Naive thymus-derived CD4-positive, alpha-beta T cell (primary cell): ENCODE data around the gene TTC12. TPM values are rescaled to one million over a fixed set of nuclear protein-coding genes. Genes with fewer than 3 reads are reported as not detected.

Experiments used
- ATAC-seq: fragments of 150-1000 bp; cut with Tn5 transposase; 2 replicates; pipeline ENCODE4 v1.10.0; 2021; ENCODE audit warnings: mild to moderate bottlenecking, moderate library complexity
- CTCF ChIA-PET: fragments of 350-600 bp; sonication (Branson Sonifier 250); formaldehyde crosslinking; loops from one replicate; lab custom pipeline; 2021; ENCODE audit warnings: antibody characterized with exemption; lab: Charles Lee
- POLR2A ChIA-PET: fragments of 350-600 bp; sonication (Branson Sonifier 250); formaldehyde crosslinking; loops from one replicate; lab custom pipeline; 2021; ENCODE audit warnings: antibody characterized with exemption, inconsistent platforms; lab: Charles Lee
- DNase-seq, 9 donors: peaks; one replicate each; pipeline versions ENCODE4 v3.0.0 to v3.0.0-alpha.2; 2020 to 2022; ENCODE audit warnings: mixed read lengths in 1 of 9
- H3K27ac ChIP-seq: one replicate; pipeline ENCODE4 v1.7.0; 2013; ENCODE audit warnings: mild to moderate bottlenecking, low read depth, low read length, moderate library complexity
- H3K27me3 ChIP-seq, 2 donors: one replicate each; pipeline ENCODE4 v1.7.0; 2013; ENCODE audit warnings: low read length in 2 of 2, mild to moderate bottlenecking in 2 of 2, moderate library complexity in 2 of 2; ENCODE audit not compliant: control insufficient read depth in 2 of 2, insufficient read depth in 2 of 2
- H3K36me3 ChIP-seq, 3 experiments: 1 replicate in 2 of 3; 2 replicates in 1 of 3; pipeline ENCODE4 v1.7.0; 2013; ENCODE audit warnings: low read length in 3 of 3, mild to moderate bottlenecking in 3 of 3, moderate library complexity in 1 of 3; ENCODE audit not compliant: insufficient read depth in 3 of 3, control insufficient read depth in 2 of 3
- H3K4me1 ChIP-seq, 2 donors: one replicate each; pipeline ENCODE4 v1.7.0; 2013; ENCODE audit warnings: low read length in 2 of 2, mild to moderate bottlenecking in 2 of 2, moderate library complexity in 1 of 2; ENCODE audit not compliant: control insufficient read depth in 2 of 2, insufficient read depth in 2 of 2
- H3K4me3 ChIP-seq: 2 replicates; pipeline ENCODE4 v1.7.0; 2013; ENCODE audit warnings: mild to moderate bottlenecking, low read length
- H3K9me3 ChIP-seq, 3 experiments: 1 replicate in 2 of 3; 2 replicates in 1 of 3; pipeline ENCODE4 v1.7.0; 2013; ENCODE audit warnings: low read length in 3 of 3; ENCODE audit not compliant: control insufficient read depth in 2 of 3
- H3K27ac Mint-ChIP-seq, 9 donors: one replicate each; pipeline ENCODE4 v1.8.0; 2020 to 2022; ENCODE audit warnings: mixed read lengths in 9 of 9, mild to moderate bottlenecking in 8 of 9, moderate library complexity in 5 of 9, inconsistent platforms in 2 of 9
- H3K27me3 Mint-ChIP-seq, 5 donors: one replicate each; pipeline ENCODE4 v1.8.0; 2021 to 2022; ENCODE audit warnings: mixed read lengths in 5 of 5, mild to moderate bottlenecking in 1 of 5
- H3K36me3 Mint-ChIP-seq, 5 donors: one replicate each; pipeline ENCODE4 v1.8.0; 2020 to 2022; ENCODE audit warnings: mixed read lengths in 5 of 5, mild to moderate bottlenecking in 3 of 5, inconsistent platforms in 1 of 5
- H3K4me1 Mint-ChIP-seq, 7 donors: one replicate each; pipeline ENCODE4 v1.8.0; 2020 to 2022; ENCODE audit warnings: mixed read lengths in 7 of 7, mild to moderate bottlenecking in 3 of 7, inconsistent platforms in 1 of 7
- H3K4me3 Mint-ChIP-seq, 10 donors: one replicate each; pipeline ENCODE4 v1.8.0; 2020 to 2022; ENCODE audit warnings: mild to moderate bottlenecking in 10 of 10, mixed read lengths in 10 of 10, moderate library complexity in 6 of 10, inconsistent platforms in 2 of 10
- H3K9me3 Mint-ChIP-seq, 11 donors: one replicate each; pipeline ENCODE4 v1.8.0; 2020 to 2022; ENCODE audit warnings: mixed read lengths in 11 of 11, mild to moderate bottlenecking in 4 of 11, inconsistent platforms in 1 of 11, moderate library complexity in 1 of 11
- intact Hi-C, 2 donors: fragments of 100-400 bp; cut with micrococcal nuclease; formaldehyde crosslinking; loops; one replicate each; pipeline ENCODE4 v1.15.1; 2023
- polyA plus RNA-seq, 2 donors: library from polyadenylated mRNA; unstranded; fragments of 300-500 nt; fragmentation: Illumina TruSeq; gene quantifications; one replicate each; pipeline ENCODE4 v1.2.3, GENCODE V29; 2021
- total RNA-seq, 6 experiments: library from RNA in 5 of 6; stranded (reverse) in 5 of 6; gene quantifications; 1 replicate in 5 of 6; 2 replicates in 1 of 6; pipeline ENCODE4 v1.2.3 and lab custom pipeline; 2021 to 2026

The TTC12 gene
- total and polyA plus RNA-seq, 7 experiments from 2014 or later: 8.2 to 84.5 (median 45.1) TPM

DNA sequence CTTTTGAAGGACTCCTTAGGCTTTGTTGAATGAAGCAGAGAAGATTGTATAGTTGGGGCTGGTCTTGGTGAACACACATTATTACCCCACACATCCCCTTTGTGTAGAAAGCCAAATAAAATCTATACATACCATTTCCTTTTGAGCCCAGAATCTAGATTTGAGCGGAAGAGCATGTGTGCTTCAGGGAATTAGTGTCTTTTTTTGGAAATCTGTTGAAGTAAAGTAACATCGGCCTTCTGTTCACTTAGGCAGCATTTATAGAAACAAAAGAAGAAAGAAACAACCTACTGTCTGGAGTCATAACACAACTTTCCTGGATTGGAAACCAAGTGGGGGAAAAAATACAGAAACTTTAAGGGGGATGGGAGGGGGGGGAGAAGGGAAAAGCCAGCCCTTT is 37.9 kb upstream of the TTC12 start:
- Histone ChIP-seq H3K4me1 (no peaks in the 10 kb centered on the region), H3K36me3 (no peaks in the 10 kb centered on the region), H3K4me3 (no peak overlapping the region), H3K9me3 (no peaks in the 10 kb centered on the region), H3K27me3 (no peaks in the 10 kb centered on the region), H3K27ac (no peak overlapping the region)
- peaks cover 0 to 4% (median 0%) of the 10 kb centered on the region in 5 donors for H3K36me3 Mint-ChIP-seq
- DNase-seq (no peak), ATAC-seq (no peak)
- CTCF ChIA-PET: no interaction called here
- H3K4me3 Mint-ChIP-seq: no peak overlapping the region
- H3K9me3 Mint-ChIP-seq: no peaks in the 10 kb centered on the region
- H3K27ac Mint-ChIP-seq: no peak overlapping the region
- peaks cover 0 to 9% (median 0%) of the 10 kb centered on the region in 7 donors for H3K4me1 Mint-ChIP-seq
- H3K27me3 Mint-ChIP-seq: peaks cover 0 to 2% (median 0%) of the 10 kb centered on the region in 5 donors
- POLR2A ChIA-PET: no interaction called here
- intact Hi-C loops: no loop called here

DNA sequence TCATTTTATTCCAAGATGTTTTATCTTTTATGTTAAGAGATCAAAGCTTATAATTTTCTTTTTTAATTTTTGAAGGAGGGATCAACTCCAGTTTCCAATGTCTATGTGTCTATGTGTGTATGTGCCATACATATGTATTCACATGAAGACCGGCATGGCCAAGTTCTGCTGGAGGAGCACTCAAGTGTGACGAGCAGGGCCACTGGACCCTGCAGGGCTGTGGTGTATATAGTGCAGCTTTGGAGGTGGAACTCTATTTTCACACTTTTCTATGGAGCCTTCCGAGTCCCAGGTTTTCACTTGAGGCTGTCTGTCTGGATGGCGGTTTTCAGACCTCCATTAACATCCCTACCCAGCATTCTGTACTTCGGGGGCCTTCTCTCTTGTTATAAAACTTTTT is 36.5 kb upstream of the TTC12 start:
- Histone ChIP-seq H3K4me3 (no peak overlapping the region), H3K27me3 (no peaks in the 10 kb centered on the region), H3K9me3 (no peaks in the 10 kb centered on the region), H3K36me3 (no peaks in the 10 kb centered on the region), H3K4me1 (no peaks in the 10 kb centered on the region), H3K27ac (no peak overlapping the region)
- ATAC-seq (no peak), DNase-seq (no peak)
- POLR2A ChIA-PET: no interaction called here
- no peak overlapping the region for H3K4me3 Mint-ChIP-seq
- H3K9me3 Mint-ChIP-seq: no peaks in the 10 kb centered on the region
- no peaks in the 10 kb centered on the region for H3K27me3 Mint-ChIP-seq
- H3K27ac Mint-ChIP-seq: no peak overlapping the region
- peaks cover 0 to 9% (median 0%) of the 10 kb centered on the region in 7 donors for H3K4me1 Mint-ChIP-seq
- CTCF ChIA-PET: interaction anchor here (0.7 kb wide), 1 partner anchor 11 kb away, joined by 4 read pairs; no protein-coding TSS in a partner anchor
- intact Hi-C loops: no loop called here
- peaks cover 0 to 4% (median 0%) of the 10 kb centered on the region in 5 donors for H3K36me3 Mint-ChIP-seq

DNA sequence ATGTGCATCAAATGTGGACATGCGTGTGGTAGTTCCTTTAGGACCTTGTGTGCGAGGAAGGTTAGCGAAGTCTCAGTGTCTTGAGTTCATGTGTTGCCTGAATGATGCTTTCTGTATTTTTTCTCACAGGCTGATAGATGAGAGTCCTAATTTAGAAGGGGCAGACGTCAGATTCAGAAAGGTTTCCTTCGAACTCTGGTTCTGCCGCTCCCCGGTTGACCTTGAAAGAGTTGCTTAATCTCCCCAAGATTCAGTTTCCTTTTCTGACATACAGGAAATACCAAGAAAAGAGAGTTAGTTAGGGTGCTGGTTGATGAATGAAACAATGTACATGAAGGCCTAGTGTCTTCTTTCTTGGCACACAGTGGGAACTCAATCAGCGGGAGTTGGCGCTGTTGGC is 35.9 kb upstream of the TTC12 start:
- H3K27me3 ChIP-seq: no peaks in the 10 kb centered on the region
- H3K9me3 ChIP-seq: no peaks in the 10 kb centered on the region
- Mint-ChIP-seq H3K27ac (no peak overlapping the region), H3K36me3 (peaks cover 0 to 4% (median 0%) of the 10 kb centered on the region in 5 donors), H3K4me1 (peaks cover 0 to 9% (median 0%) of the 10 kb centered on the region in 7 donors), H3K9me3 (no peaks in the 10 kb centered on the region), H3K4me3 (no peak overlapping the region), H3K27me3 (no peaks in the 10 kb centered on the region)
- POLR2A ChIA-PET: no interaction called here
- DNase-seq (no peak), ATAC-seq (no peak)
- CTCF ChIA-PET: no interaction called here
- no peak overlapping the region for H3K27ac ChIP-seq
- no peaks in the 10 kb centered on the region for H3K36me3 ChIP-seq
- no peak overlapping the region for H3K4me3 ChIP-seq
- no peaks in the 10 kb centered on the region for H3K4me1 ChIP-seq
- intact Hi-C loops: no loop called here

DNA sequence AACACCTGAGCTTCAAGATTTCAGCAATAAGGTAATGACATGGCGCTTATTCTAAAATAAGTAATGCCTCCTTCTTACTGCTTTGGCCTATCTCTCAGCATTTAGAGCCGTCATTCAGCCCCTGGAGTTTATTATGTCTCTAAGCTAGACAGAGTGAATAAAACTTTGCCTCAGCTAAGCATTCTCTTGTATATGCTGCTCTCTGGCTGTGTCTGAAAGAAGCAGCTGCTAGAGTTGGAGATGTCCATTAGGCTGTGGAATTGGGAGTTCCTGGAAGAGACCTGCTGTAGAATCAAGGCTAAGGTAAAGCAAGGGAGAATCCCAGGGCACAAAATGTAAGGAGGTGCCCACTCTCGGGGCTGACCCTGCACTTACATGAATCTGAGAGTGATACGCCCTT is 35.5 kb upstream of the TTC12 start:
- DNase-seq (no peak), ATAC-seq (no peak)
- CTCF ChIA-PET: no interaction called here
- H3K9me3 Mint-ChIP-seq: no peaks in the 10 kb centered on the region
- H3K27me3 Mint-ChIP-seq: no peaks in the 10 kb centered on the region
- Histone ChIP-seq H3K4me1 (no peaks in the 10 kb centered on the region), H3K36me3 (no peaks in the 10 kb centered on the region), H3K27ac (no peak overlapping the region), H3K4me3 (no peak overlapping the region), H3K27me3 (no peaks in the 10 kb centered on the region), H3K9me3 (no peaks in the 10 kb centered on the region)
- peaks cover 0 to 9% (median 0%) of the 10 kb centered on the region in 7 donors for H3K4me1 Mint-ChIP-seq
- intact Hi-C loops: no loop called here
- H3K4me3 Mint-ChIP-seq: no peak overlapping the region
- H3K36me3 Mint-ChIP-seq: peaks cover 0 to 4% (median 0%) of the 10 kb centered on the region in 5 donors
- no peak overlapping the region for H3K27ac Mint-ChIP-seq
- POLR2A ChIA-PET: no interaction called here

DNA sequence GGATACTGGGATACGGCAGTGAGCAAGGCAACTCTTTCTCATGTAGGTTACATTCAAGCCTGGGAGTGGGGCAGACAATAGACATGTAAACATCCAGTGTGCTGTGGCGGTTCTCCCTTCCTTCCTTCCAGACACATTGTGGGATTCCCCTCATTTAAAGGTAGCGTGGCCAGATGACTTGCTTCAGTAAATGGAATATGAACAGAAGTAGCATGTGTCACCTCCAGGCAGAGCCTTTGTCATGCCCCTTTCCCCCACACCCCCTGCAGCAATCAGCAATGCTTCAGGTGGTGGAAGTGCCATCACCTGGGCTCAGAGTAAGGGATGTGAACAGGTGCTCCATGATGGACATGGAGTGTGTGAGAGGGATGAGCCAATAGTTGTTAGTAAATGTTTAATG is 34.8 kb upstream of the TTC12 start:
- Histone ChIP-seq H3K4me3 (no peak overlapping the region), H3K27me3 (no peaks in the 10 kb centered on the region), H3K36me3 (no peaks in the 10 kb centered on the region), H3K27ac (no peak overlapping the region), H3K4me1 (no peaks in the 10 kb centered on the region), H3K9me3 (no peaks in the 10 kb centered on the region)
- ATAC-seq: no peak
- ChIA-PET POLR2A (no interaction called here), CTCF (no interaction called here)
- Mint-ChIP-seq H3K4me1 (peaks cover 0 to 9% (median 0%) of the 10 kb centered on the region in 7 donors), H3K27me3 (no peaks in the 10 kb centered on the region), H3K27ac (no peak overlapping the region), H3K9me3 (no peaks in the 10 kb centered on the region), H3K4me3 (no peak overlapping the region), H3K36me3 (peaks cover 0 to 4% (median 0%) of the 10 kb centered on the region in 5 donors)
- no peak for DNase-seq
- intact Hi-C loops: no loop called here

DNA sequence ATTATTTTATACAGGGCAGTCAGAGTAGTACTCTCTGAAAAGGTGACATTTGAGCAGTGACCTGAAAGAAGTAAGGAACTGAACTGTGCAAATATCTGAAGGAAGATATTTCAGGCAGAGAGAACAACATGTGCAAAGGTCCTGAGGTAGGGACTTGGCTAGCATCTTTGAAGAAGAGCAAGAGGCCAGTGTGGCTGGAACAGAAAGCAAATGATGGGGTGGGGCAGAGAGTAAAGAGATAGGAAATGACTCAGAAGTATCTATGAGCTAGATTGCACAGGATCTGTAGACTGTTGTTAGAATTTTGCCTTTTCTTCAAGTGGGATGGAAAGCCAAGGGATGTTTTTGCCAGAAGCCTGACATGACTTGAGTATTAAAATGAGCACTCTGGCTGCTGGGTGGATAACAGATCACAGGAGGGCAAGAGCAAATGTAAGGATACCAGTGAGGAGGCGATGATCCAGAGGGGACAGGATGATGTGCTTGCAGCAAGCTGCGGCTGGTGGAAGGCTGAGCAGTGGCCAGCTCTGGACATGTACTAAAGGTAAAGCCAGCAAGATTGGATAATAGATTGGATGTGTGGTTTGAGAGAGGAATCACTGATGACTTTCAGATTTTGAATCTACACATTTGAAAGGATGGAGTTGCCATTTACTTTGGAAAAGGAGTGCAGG is 33.2 kb upstream of the TTC12 start:
- H3K36me3 ChIP-seq: no peaks in the 10 kb centered on the region
- Mint-ChIP-seq H3K4me1 (peaks cover 0 to 9% (median 0%) of the 10 kb centered on the region in 7 donors), H3K27ac (no peak overlapping the region), H3K36me3 (peaks cover 0 to 4% (median 0%) of the 10 kb centered on the region in 5 donors), H3K9me3 (no peaks in the 10 kb centered on the region), H3K4me3 (no peak overlapping the region), H3K27me3 (no peaks in the 10 kb centered on the region)
- no peak for DNase-seq
- no peaks in the 10 kb centered on the region for H3K4me1 ChIP-seq
- intact Hi-C loops: no loop called here
- H3K4me3 ChIP-seq: no peak overlapping the region
- no peak overlapping the region for H3K27ac ChIP-seq
- POLR2A ChIA-PET: no interaction called here
- no peaks in the 10 kb centered on the region for H3K27me3 ChIP-seq
- no peaks in the 10 kb centered on the region for H3K9me3 ChIP-seq
- no peak for ATAC-seq
- CTCF ChIA-PET: interaction anchor here (0.6 to 1.3 kb wide), 2 partner anchors 8 to 772 kb away, joined by 3 to 5 read pairs; no protein-coding TSS in a partner anchor

DNA sequence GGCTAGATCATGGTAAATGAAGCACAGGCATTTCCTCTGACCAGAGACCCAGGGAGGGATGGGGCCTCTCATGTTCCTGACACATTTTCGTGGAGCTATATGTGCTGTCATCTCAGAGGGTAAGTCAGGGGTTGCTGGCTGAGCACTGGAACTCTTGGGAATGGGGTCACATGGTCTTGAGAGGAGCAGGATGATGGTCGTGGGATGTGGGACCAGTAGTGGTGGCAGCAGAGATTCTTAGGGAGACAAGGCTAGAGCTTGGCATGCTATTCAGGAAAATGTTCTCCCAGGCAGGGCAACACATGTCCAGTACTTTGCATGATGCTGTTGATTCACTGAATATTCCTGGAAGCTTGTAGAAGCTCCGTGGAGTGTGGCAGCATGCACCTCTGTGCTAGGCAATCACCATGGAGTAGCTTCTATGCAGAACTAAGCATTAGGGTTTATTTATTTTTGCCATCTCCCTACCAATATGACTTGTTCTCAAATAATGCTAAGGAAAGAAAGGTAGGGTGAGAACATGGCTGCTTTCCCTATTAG is 31.4 kb upstream of the TTC12 start:
- H3K9me3 ChIP-seq: no peaks in the 10 kb centered on the region
- H3K4me1 Mint-ChIP-seq: peaks cover 0 to 9% (median 0%) of the 10 kb centered on the region in 7 donors
- intact Hi-C loops: no loop called here
- H3K27ac Mint-ChIP-seq: no peak overlapping the region
- ChIA-PET CTCF (interaction anchor here (0.7 kb wide), 1 partner anchor 695 kb away, joined by 3 read pairs; no protein-coding TSS in a partner anchor), POLR2A (no interaction called here)
- no peaks in the 10 kb centered on the region for H3K36me3 ChIP-seq
- ATAC-seq (no peak), DNase-seq (no peak)
- H3K4me3 Mint-ChIP-seq: no peak overlapping the region
- peaks cover 0 to 4% (median 0%) of the 10 kb centered on the region in 5 donors for H3K36me3 Mint-ChIP-seq
- peaks cover 0 to 5% (median 0%) of the 10 kb centered on the region in 5 donors for H3K27me3 Mint-ChIP-seq
- H3K4me1 ChIP-seq: no peaks in the 10 kb centered on the region
- H3K9me3 Mint-ChIP-seq: no peaks in the 10 kb centered on the region
- H3K4me3 ChIP-seq: no peak overlapping the region
- no peaks in the 10 kb centered on the region for H3K27me3 ChIP-seq
- H3K27ac ChIP-seq: no peak overlapping the region
